NAMALWA (cell line): Measurements from ENCODE around the gene ABHD18.

ENCODE experiments used
- DNase-seq: peaks from one replicate; pipeline ENCODE4 v3.0.0-alpha.2; 2015; ENCODE audit warnings: low spot score

ABHD18 gene

GRCh38 chr4:128068918-128069317 lies 103.7 kb downstream of the ABHD18 start:
- DNase-seq, result peak; percentile 59

DNA sequence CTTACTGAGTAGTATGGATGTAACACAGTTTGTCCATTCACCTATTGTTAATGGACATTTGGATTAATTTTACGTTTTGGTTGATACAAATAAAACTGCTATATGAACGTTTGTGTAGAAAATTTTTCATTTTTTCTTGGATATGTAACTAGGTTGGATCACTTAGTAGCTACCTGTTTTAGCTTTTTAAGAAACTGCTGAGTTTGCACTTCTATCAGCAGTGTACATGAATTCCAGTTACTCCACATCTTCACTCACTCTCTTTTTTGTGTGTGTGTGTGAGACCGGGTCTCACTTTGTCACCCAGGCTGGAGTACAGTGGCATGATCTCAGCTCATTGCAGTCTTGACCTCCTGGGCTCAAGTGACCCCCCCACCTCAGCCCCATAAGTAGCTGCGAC lies 111.3 kb downstream of the ABHD18 start:
- DNase-seq, result no peak
